HL-60 (cell line): ENCODE data around the gene DNAJC5G.

ENCODE experiments used
- CTCF ChIP-seq: IDR thresholded peaks from one replicate; pipeline ENCODE4 v1.5.1; 2011; ENCODE audit warnings: low read length, control low read depth, inconsistent platforms; ENCODE audit not compliant: insufficient read depth
- REST ChIP-seq: IDR thresholded peaks from 2 replicates; pipeline ENCODE4 v1.6.1; 2012; ENCODE audit warnings: low read depth; ENCODE audit not compliant: insufficient replicate concordance

GRCh38 chr2:27307287-27307544 is 32.0 kb downstream of the DNAJC5G start:
- no peak for TF ChIP-seq CTCF
- no peak for TF ChIP-seq REST
